Measurements from ENCODE around the gene TYW5. TPM values are rescaled to one million over a fixed set of nuclear protein-coding genes. Genes with fewer than 3 reads are reported as not detected.

The TYW5 gene
- total RNA-seq, 1 donor from 2014 or later: 10.5 TPM

- no peak overlapping the region for H3K4me3 ChIP-seq (ENCODE audit: low read depth, low read length)
- TF ChIP-seq CTCF (IDR thresholded peaks at IDR 0.05; ENCODE audit: insufficient read depth, low read length, severe bottlenecking): peak; percentile 24
- no peaks in the 10 kb centered on the region for H3K27me3 ChIP-seq (ENCODE audit: control insufficient read depth, insufficient read depth, low read length)
- FAIRE-seq: no peak
- no peaks in the 10 kb centered on the region for H3K36me3 ChIP-seq (ENCODE audit: control insufficient read depth, insufficient read depth, low read length)
- peak; percentile 51 for DNase-seq (ENCODE audit: low read depth)
These were observed 18.4 kb upstream of the TYW5 start for GRCh38 chr2:199973703-199974102.

GRCh38 chr2:199972088-199972626 lies 16.9 kb upstream of the TYW5 start:
- Histone ChIP-seq H3K27me3 (ENCODE audit: control insufficient read depth, insufficient read depth, low read length) (no peaks in the 10 kb centered on the region), H3K4me3 (ENCODE audit: low read depth, low read length) (no peak overlapping the region), H3K36me3 (ENCODE audit: control insufficient read depth, insufficient read depth, low read length) (no peaks in the 10 kb centered on the region)
- FAIRE-seq: no peak
- no peak for DNase-seq (ENCODE audit: low read depth)
- TF ChIP-seq CTCF (IDR thresholded peaks at IDR 0.05; ENCODE audit: insufficient read depth, low read length, severe bottlenecking): no peak

- no peak overlapping the region for H3K4me3 ChIP-seq (ENCODE audit: low read depth, low read length)
- FAIRE-seq (no peak), DNase-seq (ENCODE audit: low read depth) (no peak)
- H3K36me3 ChIP-seq (ENCODE audit: control insufficient read depth, insufficient read depth, low read length): peaks cover 2% of the 10 kb centered on the region
- no peak for TF ChIP-seq CTCF (IDR thresholded peaks at IDR 0.05; ENCODE audit: insufficient read depth, low read length, severe bottlenecking)
- H3K27me3 ChIP-seq (ENCODE audit: control insufficient read depth, insufficient read depth, low read length): no peaks in the 10 kb centered on the region
These were observed 12.8 kb upstream of the TYW5 start for GRCh38 chr2:199968126-199968525.

GRCh38 chr2:199966976-199967375 lies 11.7 kb upstream of the TYW5 start:
- H3K4me3 ChIP-seq (ENCODE audit: low read depth, low read length): no peak overlapping the region
- no peaks in the 10 kb centered on the region for H3K27me3 ChIP-seq (ENCODE audit: control insufficient read depth, insufficient read depth, low read length)
- TF ChIP-seq CTCF (IDR thresholded peaks at IDR 0.05; ENCODE audit: insufficient read depth, low read length, severe bottlenecking): no peak
- FAIRE-seq (no peak), DNase-seq (ENCODE audit: low read depth) (no peak)
- peaks cover 4% of the 10 kb centered on the region for H3K36me3 ChIP-seq (ENCODE audit: control insufficient read depth, insufficient read depth, low read length)

GRCh38 chr2:199966405-199966804 lies 11.1 kb upstream of the TYW5 start:
- H3K36me3 ChIP-seq (ENCODE audit: control insufficient read depth, insufficient read depth, low read length): peaks cover 5% of the 10 kb centered on the region
- no peak for TF ChIP-seq CTCF (IDR thresholded peaks at IDR 0.05; ENCODE audit: insufficient read depth, low read length, severe bottlenecking)

GRCh38 chr2:199962203-199962602 lies 6.9 kb upstream of the TYW5 start:
- Histone ChIP-seq H3K36me3 (ENCODE audit: control insufficient read depth, insufficient read depth, low read length) (peaks cover 6% of the 10 kb centered on the region), H3K4me3 (ENCODE audit: low read depth, low read length) (no peak overlapping the region), H3K27me3 (ENCODE audit: control insufficient read depth, insufficient read depth, low read length) (no peaks in the 10 kb centered on the region)
- no peak for TF ChIP-seq CTCF (IDR thresholded peaks at IDR 0.05; ENCODE audit: insufficient read depth, low read length, severe bottlenecking)
- FAIRE-seq (no peak), DNase-seq (ENCODE audit: low read depth) (no peak)

More at GRCh38 chr2:199966405-199966804, 11.1 kb upstream of the TYW5 start:
- Histone ChIP-seq H3K4me3 (ENCODE audit: low read depth, low read length) (no peak overlapping the region), H3K27me3 (ENCODE audit: control insufficient read depth, insufficient read depth, low read length) (no peaks in the 10 kb centered on the region)
- peak; percentile 7 for FAIRE-seq
- no peak for DNase-seq (ENCODE audit: low read depth)

All from bronchial epithelial cell (primary cell).